ENCODE measurements around the gene GMFB.

The GMFB gene

GRCh38 chr14:54488646-54489317, at the start of gene GMFB (continued):
- peak; percentile 62; the same call in 1 of the 2 replicates for TF ChIP-seq HIC1 (tag by site-specific recombination; IDR thresholded peaks at IDR 0.05)
- TF ChIP-seq WT1 (tag by site-specific recombination; IDR thresholded peaks at IDR 0.05) = no peak
- TF ChIP-seq ZNF580 (tag by site-specific recombination; IDR thresholded peaks at IDR 0.05) = no peak
- TF ChIP-seq ZIC2 (tag by site-specific recombination; IDR thresholded peaks at IDR 0.05) = peak; percentile 54; the same call in 1 of the 2 replicates
- no peak for TF ChIP-seq RBAK (tag by site-specific recombination; IDR thresholded peaks at IDR 0.05)
- TF ChIP-seq ZNF645 (tag by site-specific recombination; IDR thresholded peaks at IDR 0.05) = no peak
- no peak for TF ChIP-seq ZNF621 (tag by site-specific recombination; IDR thresholded peaks at IDR 0.05)
- TF ChIP-seq ZNF266 (tag by site-specific recombination; IDR thresholded peaks at IDR 0.05; ENCODE audit: low read depth) = no peak
- no peak for TF ChIP-seq ZNF302 (tag by site-specific recombination; IDR thresholded peaks at IDR 0.05; ENCODE audit: low read depth)
- TF ChIP-seq ZBTB49 (tag by site-specific recombination; IDR thresholded peaks at IDR 0.05; ENCODE audit: low read depth) = no peak
- TF ChIP-seq ZBTB48 (tag by site-specific recombination; IDR thresholded peaks at IDR 0.05) = no peak
- TF ChIP-seq ZNF510 (tag by site-specific recombination; IDR thresholded peaks at IDR 0.05; ENCODE audit: insufficient replicate concordance) = no peak
- TF ChIP-seq ZNF529 (tag by site-specific recombination; IDR thresholded peaks at IDR 0.05; ENCODE audit: insufficient replicate concordance) = no peak
- TF ChIP-seq ZSCAN16 (tag by site-specific recombination; IDR thresholded peaks at IDR 0.05) = no peak
- no peak for TF ChIP-seq ZNF416 (tag by site-specific recombination; IDR thresholded peaks at IDR 0.05)
- TF ChIP-seq ZSCAN5A (tag by site-specific recombination; IDR thresholded peaks at IDR 0.05) = no peak
- no peak for TF ChIP-seq ZNF701 (tag by site-specific recombination; IDR thresholded peaks at IDR 0.05)
- no peak for TF ChIP-seq ZNF146 (tag by site-specific recombination; IDR thresholded peaks at IDR 0.05)
- no peak for TF ChIP-seq ZNF707 (tag by site-specific recombination; IDR thresholded peaks at IDR 0.05)
- no peak for TF ChIP-seq FEZF1 (tag by site-specific recombination; IDR thresholded peaks at IDR 0.05)
- TF ChIP-seq BCL11A (tag by site-specific recombination; IDR thresholded peaks at IDR 0.05; ENCODE audit: low read depth) = no peak
- TF ChIP-seq TRIM28 (IDR thresholded peaks at IDR 0.05; ENCODE audit: borderline replicate concordance, low read length) = no peak
- 0 out of 2 replicates have a peak, but pooled peaks have one; percentile 29 for TF ChIP-seq ZNF561 (tag by site-specific recombination; IDR thresholded peaks at IDR 0.05; ENCODE audit: borderline replicate concordance)
- peak; percentile 53 for TF ChIP-seq ZSCAN30 (tag by site-specific recombination; IDR thresholded peaks at IDR 0.05)
- TF ChIP-seq KLF7 (tag by site-specific recombination; IDR thresholded peaks at IDR 0.05; ENCODE audit: borderline replicate concordance) = no peak
- TF ChIP-seq BCL6B (tag by site-specific recombination; IDR thresholded peaks at IDR 0.05) = no peak
- TF ChIP-seq ZNF211 (tag by site-specific recombination; IDR thresholded peaks at IDR 0.05; ENCODE audit: low read depth) = no peak
- no peak for TF ChIP-seq OVOL3 (tag by site-specific recombination; IDR thresholded peaks at IDR 0.05)
- TF ChIP-seq TCF7L2 (IDR thresholded peaks at IDR 0.05; ENCODE audit: borderline replicate concordance, low read depth, low read length) = no peak
- peak; percentile 39; the same call in 1 of the 2 replicates for TF ChIP-seq KLF16 (tag by site-specific recombination; IDR thresholded peaks at IDR 0.05)
- TF ChIP-seq ZNF24 (tag by site-specific recombination; IDR thresholded peaks at IDR 0.05) = peak; percentile 33; the same call in 1 of the 2 replicates
- 0 out of 2 replicates have a peak, but pooled peaks have one; percentile 13 for TF ChIP-seq ZNF610 (tag by site-specific recombination; IDR thresholded peaks at IDR 0.05; ENCODE audit: borderline replicate concordance)
- no peak for TF ChIP-seq ZNF830 (tag by site-specific recombination; IDR thresholded peaks at IDR 0.05; ENCODE audit: low read depth)
